Measurements from ENCODE around the gene LIN28B. TPM values are rescaled to one million over a fixed set of nuclear protein-coding genes. Genes with fewer than 3 reads are reported as not detected.

The LIN28B gene
- total RNA-seq, 1 donor from 2014 or later = not detected

- no peaks in the 10 kb centered on the region for H3K9me3 Mint-ChIP-seq
These were observed 81.4 kb downstream of the LIN28B start for GRCh38 chr6:105038259-105038658.

GRCh38 chr6:105041880-105042279 is 85.0 kb downstream of the LIN28B start:
- Mint-ChIP-seq H3K4me1 (no peaks in the 10 kb centered on the region), H3K27me3 (peaks cover 6% of the 10 kb centered on the region), H3K9me3 (no peaks in the 10 kb centered on the region), H3K4me3 (no peak overlapping the region), H3K36me3 (ENCODE audit: low read depth) (no peaks in the 10 kb centered on the region), H3K27ac (no peak overlapping the region)
- ATAC-seq (ENCODE audit: low read depth) (no peak), DNase-seq (no peak)
- no peak for TF ChIP-seq CTCF (IDR thresholded peaks at IDR 0.05)
- POLR2A ChIA-PET = no interaction called here
- CTCF ChIA-PET = no interaction called here
- intact Hi-C loops (cut with micrococcal nuclease) = no loop called here

More at GRCh38 chr6:105038259-105038658, 81.4 kb downstream of the LIN28B start:
- Mint-ChIP-seq H3K27ac (no peak overlapping the region), H3K36me3 (ENCODE audit: low read depth) (no peaks in the 10 kb centered on the region), H3K4me1 (no peaks in the 10 kb centered on the region), H3K4me3 (no peak overlapping the region), H3K27me3 (peaks cover 6% of the 10 kb centered on the region)
- TF ChIP-seq CTCF (IDR thresholded peaks at IDR 0.05) = no peak
- POLR2A ChIA-PET = no interaction called here
- DNase-seq (no peak), ATAC-seq (ENCODE audit: low read depth) (no peak)
- CTCF ChIA-PET = no interaction called here
- intact Hi-C loops (cut with micrococcal nuclease) = no loop called here

- ChIA-PET POLR2A (interaction anchor here (0.7 kb wide), 1 partner anchor 51 kb away, joined by 3 read pairs; no protein-coding TSS in a partner anchor), CTCF (no interaction called here)
- Mint-ChIP-seq H3K36me3 (ENCODE audit: low read depth) (no peaks in the 10 kb centered on the region), H3K27ac (no peak overlapping the region), H3K4me3 (no peak overlapping the region), H3K4me1 (no peaks in the 10 kb centered on the region), H3K9me3 (no peaks in the 10 kb centered on the region), H3K27me3 (peaks cover 6% of the 10 kb centered on the region)
- no peak for DNase-seq
- no peak for ATAC-seq (ENCODE audit: low read depth)
- no peak for TF ChIP-seq CTCF (IDR thresholded peaks at IDR 0.05)
- intact Hi-C loops (cut with micrococcal nuclease) = no loop called here
These were observed 85.7 kb downstream of the LIN28B start for GRCh38 chr6:105042648-105043047.

GRCh38 chr6:105043979-105044378 is 87.1 kb downstream of the LIN28B start:
- TF ChIP-seq CTCF (IDR thresholded peaks at IDR 0.05) = no peak
- H3K4me1 Mint-ChIP-seq = no peaks in the 10 kb centered on the region
- ChIA-PET POLR2A (no interaction called here), CTCF (no interaction called here)
- ATAC-seq (ENCODE audit: low read depth) = no peak
- peaks cover 1% of the 10 kb centered on the region for H3K27me3 Mint-ChIP-seq
- no peak overlapping the region for H3K27ac Mint-ChIP-seq
- DNase-seq = no peak
- intact Hi-C loops (cut with micrococcal nuclease) = no loop called here
- H3K9me3 Mint-ChIP-seq = no peaks in the 10 kb centered on the region
- no peaks in the 10 kb centered on the region for H3K36me3 Mint-ChIP-seq (ENCODE audit: low read depth)
- no peak overlapping the region for H3K4me3 Mint-ChIP-seq

- H3K9me3 Mint-ChIP-seq = no peaks in the 10 kb centered on the region
- DNase-seq = no peak
- H3K4me1 Mint-ChIP-seq = no peaks in the 10 kb centered on the region
- intact Hi-C loops (cut with micrococcal nuclease) = no loop called here
- ChIA-PET CTCF (no interaction called here), POLR2A (no interaction called here)
- no peaks in the 10 kb centered on the region for H3K36me3 Mint-ChIP-seq (ENCODE audit: low read depth)
- ATAC-seq (ENCODE audit: low read depth) = no peak
- no peak overlapping the region for H3K27ac Mint-ChIP-seq
- no peak for TF ChIP-seq CTCF (IDR thresholded peaks at IDR 0.05)
- peaks cover 4% of the 10 kb centered on the region for H3K27me3 Mint-ChIP-seq
- H3K4me3 Mint-ChIP-seq = no peak overlapping the region
These were observed 88.6 kb downstream of the LIN28B start for GRCh38 chr6:105045526-105045925.
